DMS79 treated with DMSO at 0.1 percent for 48 hours (cell line): Measurements from ENCODE around the gene HM13.
A peak's percentile ranks its signal among the peaks of the same experiment; 100 is the strongest.
"Not testable (repeated sequence)": the region's sequence is repeated elsewhere in the genome, so short reads cannot be mapped to it uniquely, and the experiment has no call there.

Experiments used
- DNase-seq: peaks from one replicate; lab custom pipeline; 2025; lab: John Stamatoyannopoulos, UW

Gene HM13

GRCh38 chr20:31500527-31500926 lies 13.7 kb upstream of the HM13 start:
- DNase-seq: no peak

GRCh38 chr20:31502884-31503673 lies 11.2 kb upstream of the HM13 start:
- peak; percentile 38 for DNase-seq

- no peak for DNase-seq
Measured at GRCh38 chr20:31505903-31506302, 8.3 kb upstream of the HM13 start.

- no peak for DNase-seq
Measured at GRCh38 chr20:31508517-31509244, 5.6 kb upstream of the HM13 start.

GRCh38 chr20:31515072-31515774 lies 981 bp downstream of the HM13 start:
- no peak for DNase-seq

- no peak for DNase-seq
Measured at GRCh38 chr20:31515775-31516107, 1.5 kb downstream of the HM13 start.

- DNase-seq: no peak
Measured at GRCh38 chr20:31516166-31516565, 1.9 kb downstream of the HM13 start.

- no peak for DNase-seq
Measured at GRCh38 chr20:31516651-31517050, 2.4 kb downstream of the HM13 start.

- DNase-seq: no peak
Measured at GRCh38 chr20:31517373-31517772, 3.1 kb downstream of the HM13 start.

GRCh38 chr20:31521267-31521666 lies 7.0 kb downstream of the HM13 start:
- not testable (repeated sequence) for DNase-seq

- no peak for DNase-seq
Measured at GRCh38 chr20:31522731-31523130, 8.5 kb downstream of the HM13 start.

GRCh38 chr20:31523361-31524283 lies 9.4 kb downstream of the HM13 start:
- no peak for DNase-seq

GRCh38 chr20:31527266-31527665 lies 13.0 kb downstream of the HM13 start:
- DNase-seq: no peak

- no peak for DNase-seq
Measured at GRCh38 chr20:31535298-31535697, 21.1 kb downstream of the HM13 start.

- DNase-seq: no peak
Measured at GRCh38 chr20:31536575-31536974, 22.3 kb downstream of the HM13 start.

GRCh38 chr20:31537116-31537871 lies 23.1 kb downstream of the HM13 start:
- no peak for DNase-seq

GRCh38 chr20:31537890-31538289 lies 23.6 kb downstream of the HM13 start:
- DNase-seq: no peak

- no peak for DNase-seq
Measured at GRCh38 chr20:31538326-31538725, 24.1 kb downstream of the HM13 start.

GRCh38 chr20:31539636-31540035 lies 25.4 kb downstream of the HM13 start:
- DNase-seq: not testable (repeated sequence)

GRCh38 chr20:31540406-31540805 lies 26.2 kb downstream of the HM13 start:
- no peak for DNase-seq

GRCh38 chr20:31542201-31542842 lies 28.1 kb downstream of the HM13 start:
- DNase-seq: no peak
